ENCODE measurements around the gene PPP4R3A.
"Not testable (repeated sequence)": the region's sequence is repeated elsewhere in the genome, so short reads cannot be mapped to it uniquely, and the experiment has no call there.

The PPP4R3A gene

GRCh38 chr14:91545204-91545603 is 35.1 kb upstream of the PPP4R3A start:
- Histone ChIP-seq H3K9ac (ENCODE audit: low read length) (no peak overlapping the region), H3K4ac (ENCODE audit: low read depth, low read length) (no peak overlapping the region), H3K4me2 (ENCODE audit: low read length) (no peak overlapping the region), H2AK5ac (ENCODE audit: low read length) (no peak overlapping the region), H3K23ac (ENCODE audit: low read length) (no peak overlapping the region), H3K18ac (ENCODE audit: low read length) (no peak overlapping the region), H2BK15ac (replicated peaks; ENCODE audit: low read depth) (no peak overlapping the region), H2BK120ac (ENCODE audit: low read depth, low read length) (no peak overlapping the region), H3K56ac (ENCODE audit: low read length) (no peak overlapping the region), H3K4me1 (ENCODE audit: control insufficient read depth, low read depth, low read length) (no peaks in the 10 kb centered on the region), H3K27ac (ENCODE audit: low read depth, low read length) (no peak overlapping the region), H4K8ac (ENCODE audit: low read depth, low read length) (no peak overlapping the region), H3K36me3 (ENCODE audit: control insufficient read depth, insufficient read depth, low read length) (no peaks in the 10 kb centered on the region), H3K79me2 (ENCODE audit: control insufficient read depth, insufficient read depth, low read length) (no peaks in the 10 kb centered on the region), H4K5ac (ENCODE audit: low read length) (no peak overlapping the region), H3K79me1 (ENCODE audit: low read length) (no peaks in the 10 kb centered on the region), H3K27me3 (ENCODE audit: insufficient read depth, low read length, poor library complexity) (no peaks in the 10 kb centered on the region), H2BK5ac (ENCODE audit: low read length) (no peak overlapping the region), H3K4me3 (ENCODE audit: low read length) (no peak overlapping the region)
- no peak for DNase-seq

GRCh38 chr14:91536327-91536726 is 26.2 kb upstream of the PPP4R3A start:
- H3K79me2 ChIP-seq (ENCODE audit: control insufficient read depth, insufficient read depth, low read length) = no peaks in the 10 kb centered on the region
- no peak overlapping the region for H4K5ac ChIP-seq (ENCODE audit: low read length)
- no peaks in the 10 kb centered on the region for H3K4me1 ChIP-seq (ENCODE audit: control insufficient read depth, low read depth, low read length)
- H2AK5ac ChIP-seq (ENCODE audit: low read length) = no peak overlapping the region
- H3K4ac ChIP-seq (ENCODE audit: low read depth, low read length) = no peak overlapping the region
- no peak overlapping the region for H4K8ac ChIP-seq (ENCODE audit: low read depth, low read length)
- no peak overlapping the region for H3K56ac ChIP-seq (ENCODE audit: low read length)
- no peak overlapping the region for H3K4me2 ChIP-seq (ENCODE audit: low read length)
- H3K4me3 ChIP-seq (ENCODE audit: low read length) = no peak overlapping the region
- WGBS (ENCODE audit: extremely low coverage, insufficient coverage, low lambda C conversion rate) = no CpG with 5 or more reads among the region's 3 CpGs
- H2BK120ac ChIP-seq (ENCODE audit: low read depth, low read length) = no peak overlapping the region
- no peak overlapping the region for H3K23ac ChIP-seq (ENCODE audit: low read length)
- H3K18ac ChIP-seq (ENCODE audit: low read length) = no peak overlapping the region
- no peak for DNase-seq
- H3K27ac ChIP-seq (ENCODE audit: low read depth, low read length) = no peak overlapping the region
- no peak overlapping the region for H2BK15ac ChIP-seq (replicated peaks; ENCODE audit: low read depth)
- no peaks in the 10 kb centered on the region for H3K79me1 ChIP-seq (ENCODE audit: low read length)
- H2BK5ac ChIP-seq (ENCODE audit: low read length) = no peak overlapping the region
- no peaks in the 10 kb centered on the region for H3K36me3 ChIP-seq (ENCODE audit: control insufficient read depth, insufficient read depth, low read length)
- H3K9ac ChIP-seq (ENCODE audit: low read length) = no peak overlapping the region
- no peaks in the 10 kb centered on the region for H3K27me3 ChIP-seq (ENCODE audit: insufficient read depth, low read length, poor library complexity)

GRCh38 chr14:91534059-91534458 is 23.9 kb upstream of the PPP4R3A start:
- not testable (repeated sequence) for H2AK5ac ChIP-seq (ENCODE audit: low read length); H2BK5ac ChIP-seq (ENCODE audit: low read length); H2BK120ac ChIP-seq (ENCODE audit: low read depth, low read length); H2BK15ac ChIP-seq (replicated peaks; ENCODE audit: low read depth); H3K4ac ChIP-seq (ENCODE audit: low read depth, low read length); H4K8ac ChIP-seq (ENCODE audit: low read depth, low read length); H3K4me3 ChIP-seq (ENCODE audit: low read length); H3K23ac ChIP-seq (ENCODE audit: low read length); H3K18ac ChIP-seq (ENCODE audit: low read length); H3K27me3 ChIP-seq (ENCODE audit: insufficient read depth, low read length, poor library complexity); H3K56ac ChIP-seq (ENCODE audit: low read length); H3K79me1 ChIP-seq (ENCODE audit: low read length); H3K36me3 ChIP-seq (ENCODE audit: control insufficient read depth, insufficient read depth, low read length); H3K4me1 ChIP-seq (ENCODE audit: control insufficient read depth, low read depth, low read length); H3K79me2 ChIP-seq (ENCODE audit: control insufficient read depth, insufficient read depth, low read length); H3K4me2 ChIP-seq (ENCODE audit: low read length); H3K27ac ChIP-seq (ENCODE audit: low read depth, low read length); H4K5ac ChIP-seq (ENCODE audit: low read length); DNase-seq; H3K9ac ChIP-seq (ENCODE audit: low read length)
- no CpG with 5 or more reads among the region's 5 CpGs for WGBS (ENCODE audit: extremely low coverage, insufficient coverage, low lambda C conversion rate)

DNA sequence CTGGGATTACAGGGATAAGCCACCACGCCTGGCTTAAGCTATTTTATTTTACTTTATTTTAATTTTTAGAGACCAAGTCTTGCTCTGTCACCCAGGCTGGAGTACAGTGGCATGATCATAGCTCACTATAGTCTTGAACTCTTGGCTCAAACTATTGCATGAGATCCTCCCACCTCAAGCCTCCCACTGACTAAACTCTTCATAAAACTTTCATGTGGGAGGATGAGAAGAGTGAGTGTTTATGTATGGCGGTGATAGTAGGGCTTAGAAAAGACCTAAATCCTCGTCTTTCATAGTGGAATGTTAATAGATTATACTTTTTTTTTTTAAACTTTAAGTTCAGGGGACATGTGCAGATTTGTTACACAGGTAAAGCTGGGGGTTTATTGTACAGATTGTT is 23.5 kb upstream of the PPP4R3A start:
- Histone ChIP-seq H2BK5ac (ENCODE audit: low read length) (no peak overlapping the region), H2BK15ac (replicated peaks; ENCODE audit: low read depth) (no peak overlapping the region), H3K4me2 (ENCODE audit: low read length) (no peak overlapping the region), H3K4ac (ENCODE audit: low read depth, low read length) (no peak overlapping the region), H3K79me2 (ENCODE audit: control insufficient read depth, insufficient read depth, low read length) (no peaks in the 10 kb centered on the region), H3K56ac (ENCODE audit: low read length) (no peak overlapping the region), H3K4me3 (ENCODE audit: low read length) (no peak overlapping the region), H2BK120ac (ENCODE audit: low read depth, low read length) (no peak overlapping the region), H4K5ac (ENCODE audit: low read length) (no peak overlapping the region), H4K8ac (ENCODE audit: low read depth, low read length) (no peak overlapping the region), H3K27ac (ENCODE audit: low read depth, low read length) (no peak overlapping the region), H3K27me3 (ENCODE audit: insufficient read depth, low read length, poor library complexity) (no peaks in the 10 kb centered on the region), H3K9ac (ENCODE audit: low read length) (no peak overlapping the region), H3K23ac (ENCODE audit: low read length) (no peak overlapping the region), H3K18ac (ENCODE audit: low read length) (no peak overlapping the region), H2AK5ac (ENCODE audit: low read length) (no peak overlapping the region), H3K4me1 (ENCODE audit: control insufficient read depth, low read depth, low read length) (no peaks in the 10 kb centered on the region), H3K79me1 (ENCODE audit: low read length) (no peaks in the 10 kb centered on the region), H3K36me3 (ENCODE audit: control insufficient read depth, insufficient read depth, low read length) (no peaks in the 10 kb centered on the region)
- WGBS (ENCODE audit: extremely low coverage, insufficient coverage, low lambda C conversion rate) = no CpG with 5 or more reads among the region's 3 CpGs
- DNase-seq = no peak

GRCh38 chr14:91523972-91524371 is 13.9 kb upstream of the PPP4R3A start:
- no peak overlapping the region for H2AK5ac ChIP-seq (ENCODE audit: low read length)
- WGBS (ENCODE audit: extremely low coverage, insufficient coverage, low lambda C conversion rate) = no CpG with 5 or more reads among the region's 3 CpGs
- no peak overlapping the region for H3K4me2 ChIP-seq (ENCODE audit: low read length)
- H3K18ac ChIP-seq (ENCODE audit: low read length) = no peak overlapping the region
- no peak overlapping the region for H3K56ac ChIP-seq (ENCODE audit: low read length)
- H3K4ac ChIP-seq (ENCODE audit: low read depth, low read length) = no peak overlapping the region
- no peak overlapping the region for H4K5ac ChIP-seq (ENCODE audit: low read length)
- H2BK15ac ChIP-seq (replicated peaks; ENCODE audit: low read depth) = no peak overlapping the region
- H3K9ac ChIP-seq (ENCODE audit: low read length) = no peak overlapping the region
- no peak overlapping the region for H3K23ac ChIP-seq (ENCODE audit: low read length)
- no peak overlapping the region for H2BK120ac ChIP-seq (ENCODE audit: low read depth, low read length)
- no peak overlapping the region for H2BK5ac ChIP-seq (ENCODE audit: low read length)
- no peak overlapping the region for H3K4me3 ChIP-seq (ENCODE audit: low read length)
- no peaks in the 10 kb centered on the region for H3K36me3 ChIP-seq (ENCODE audit: control insufficient read depth, insufficient read depth, low read length)
- no peaks in the 10 kb centered on the region for H3K27me3 ChIP-seq (ENCODE audit: insufficient read depth, low read length, poor library complexity)
- no peaks in the 10 kb centered on the region for H3K4me1 ChIP-seq (ENCODE audit: control insufficient read depth, low read depth, low read length)
- H3K79me1 ChIP-seq (ENCODE audit: low read length) = no peaks in the 10 kb centered on the region
- H3K27ac ChIP-seq (ENCODE audit: low read depth, low read length) = no peak overlapping the region
- H4K8ac ChIP-seq (ENCODE audit: low read depth, low read length) = no peak overlapping the region
- H3K79me2 ChIP-seq (ENCODE audit: control insufficient read depth, insufficient read depth, low read length) = no peaks in the 10 kb centered on the region
- peak; percentile 5 for DNase-seq

- H2BK5ac ChIP-seq (ENCODE audit: low read length) = no peak overlapping the region
- DNase-seq = no peak
- no peak overlapping the region for H4K5ac ChIP-seq (ENCODE audit: low read length)
- H3K79me2 ChIP-seq (ENCODE audit: control insufficient read depth, insufficient read depth, low read length) = no peaks in the 10 kb centered on the region
- no peak overlapping the region for H3K23ac ChIP-seq (ENCODE audit: low read length)
- H3K27me3 ChIP-seq (ENCODE audit: insufficient read depth, low read length, poor library complexity) = no peaks in the 10 kb centered on the region
- H2BK15ac ChIP-seq (replicated peaks; ENCODE audit: low read depth) = no peak overlapping the region
- no peak overlapping the region for H3K18ac ChIP-seq (ENCODE audit: low read length)
- H4K8ac ChIP-seq (ENCODE audit: low read depth, low read length) = no peak overlapping the region
- H2BK120ac ChIP-seq (ENCODE audit: low read depth, low read length) = no peak overlapping the region
- H3K4me3 ChIP-seq (ENCODE audit: low read length) = no peak overlapping the region
- no peaks in the 10 kb centered on the region for H3K79me1 ChIP-seq (ENCODE audit: low read length)
- H3K4me2 ChIP-seq (ENCODE audit: low read length) = no peak overlapping the region
- no peak overlapping the region for H3K4ac ChIP-seq (ENCODE audit: low read depth, low read length)
- H3K9ac ChIP-seq (ENCODE audit: low read length) = no peak overlapping the region
- no peaks in the 10 kb centered on the region for H3K4me1 ChIP-seq (ENCODE audit: control insufficient read depth, low read depth, low read length)
- H2AK5ac ChIP-seq (ENCODE audit: low read length) = no peak overlapping the region
- H3K36me3 ChIP-seq (ENCODE audit: control insufficient read depth, insufficient read depth, low read length) = no peaks in the 10 kb centered on the region
- H3K56ac ChIP-seq (ENCODE audit: low read length) = no peak overlapping the region
- no peak overlapping the region for H3K27ac ChIP-seq (ENCODE audit: low read depth, low read length)
Observed at GRCh38 chr14:91521061-91521640, 11.0 kb upstream of the PPP4R3A start.

Data from mesendoderm (in vitro differentiated cells).